Colonic mucosa (tissue), 4 donors: Measurements from ENCODE around the gene MAMLD1. TPM values are rescaled to one million over a fixed set of nuclear protein-coding genes. Genes with fewer than 3 reads are reported as not detected.

ENCODE experiments used
- DNase-seq: peaks from one replicate; pipeline ENCODE4 v3.0.0-alpha.2; 2020
- H3K27ac ChIP-seq: fragments of 200-600 bp; one replicate; pipeline ENCODE4 v1.8.0; 2021
- H3K27me3 ChIP-seq: fragments of 200-600 bp; one replicate; pipeline ENCODE4 v1.8.0; 2021
- H3K36me3 ChIP-seq: fragments of 200-600 bp; one replicate; pipeline ENCODE4 v1.8.0; 2021
- H3K4me1 ChIP-seq: fragments of 200-600 bp; one replicate; pipeline ENCODE4 v1.8.0; 2021; ENCODE audit warnings: mild to moderate bottlenecking
- H3K4me3 ChIP-seq: fragments of 200-600 bp; one replicate; pipeline ENCODE4 v1.8.0; 2021
- H3K9ac ChIP-seq, 2 donors: one replicate each; pipeline ENCODE4 v1.7.0; 2013; ENCODE audit warnings: control low read depth in 2 of 2, low read depth in 2 of 2, low read length in 2 of 2
- H3K9me3 ChIP-seq: fragments of 200-600 bp; one replicate; pipeline ENCODE4 v1.8.0; 2021
- CTCF ChIP-seq: fragments of 200-600 bp; IDR thresholded peaks from one replicate; pipeline ENCODE4 v1.8.0; 2022; ENCODE audit warnings: antibody characterized with exemption, mild to moderate bottlenecking
- intact Hi-C: fragments of 100-400 bp; cut with DNase I; formaldehyde crosslinking; loops from one replicate; pipeline ENCODE4 v1.14.1; 2022
- total RNA-seq, 2 donors: library from RNA; stranded (reverse); fragmentation: NEBNext Ultra II Directional in 1 of 2; extraction: Animal tissue kit (Norgen Biotek cat#: 25700) in 1 of 2; gene quantifications; one replicate each; pipeline ENCODE4 v1.2.1, GENCODE V29; 2021
- donor health status: healthy.
- donor health status: DM: no; HTN: no; CAD: no.
- donor health status: DM: no; HTN: no; CAD: no.

MAMLD1 gene
- total RNA-seq, 2 donors from 2014 or later = 0.49 to 0.93 TPM

GRCh38 chrX:150517303-150517910 is 154.3 kb downstream of the MAMLD1 start:
- no peaks in the 10 kb centered on the region for H3K9me3 ChIP-seq
- no peaks in the 10 kb centered on the region for H3K4me1 ChIP-seq
- H3K36me3 ChIP-seq = no peaks in the 10 kb centered on the region
- no peak for TF ChIP-seq CTCF
- H3K27me3 ChIP-seq = no peaks in the 10 kb centered on the region
- H3K9ac ChIP-seq = no peak overlapping the region
- H3K27ac ChIP-seq = no peak overlapping the region
- intact Hi-C loops = no loop called here
- no peak overlapping the region for H3K4me3 ChIP-seq
- no peak for DNase-seq

- TF ChIP-seq CTCF = no peak
- Histone ChIP-seq H3K9me3 (no peaks in the 10 kb centered on the region), H3K36me3 (no peaks in the 10 kb centered on the region), H3K4me3 (no peak overlapping the region), H3K4me1 (no peaks in the 10 kb centered on the region), H3K27me3 (no peaks in the 10 kb centered on the region), H3K9ac (no peak overlapping the region), H3K27ac (no peak overlapping the region)
- intact Hi-C loops = no loop called here
- no peak for DNase-seq
Observed at GRCh38 chrX:150522494-150522893, 159.4 kb downstream of the MAMLD1 start.

DNA sequence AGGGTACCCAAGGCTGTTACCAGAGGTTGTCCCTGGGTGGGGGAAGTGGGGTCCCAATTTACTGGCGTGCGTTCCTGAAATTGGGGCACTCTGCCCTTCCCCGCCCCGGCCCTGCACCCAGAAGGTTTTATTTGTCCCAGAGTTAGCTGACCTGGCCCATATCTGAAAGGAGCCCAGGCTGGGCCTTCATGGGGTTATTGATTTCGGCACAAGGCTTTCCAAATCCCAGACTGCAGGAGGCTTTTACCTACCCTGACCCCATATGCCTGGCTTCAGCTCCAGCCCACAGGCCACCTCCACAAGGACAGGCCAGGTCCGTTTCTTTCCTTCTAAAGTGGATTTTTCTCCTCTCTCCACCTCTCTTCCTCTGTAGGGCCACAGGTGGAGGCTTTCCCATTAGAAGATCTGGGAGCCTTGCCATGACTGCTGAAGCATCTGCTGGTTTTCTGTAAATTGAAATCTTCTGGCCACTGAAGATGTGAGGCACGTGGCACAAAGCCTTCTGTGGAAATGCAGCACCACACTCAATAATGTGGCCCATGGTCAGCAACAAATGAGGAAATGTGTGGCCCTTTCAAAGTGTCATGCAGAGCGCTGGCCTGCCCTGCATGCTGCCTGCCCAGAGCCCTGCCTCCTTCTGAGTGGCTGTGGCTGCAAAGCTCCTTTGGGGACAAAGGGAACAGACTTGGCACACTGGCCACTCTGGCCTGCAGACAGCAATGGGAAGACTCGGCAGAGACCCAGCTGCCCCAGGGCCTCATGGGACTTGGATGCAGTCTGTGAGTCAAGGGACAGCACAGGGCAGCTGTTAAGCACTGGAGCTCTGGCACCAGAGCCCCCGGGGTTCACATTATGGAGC is 162.2 kb downstream of the MAMLD1 start:
- no peak for TF ChIP-seq CTCF
- Histone ChIP-seq H3K27ac (no peak overlapping the region), H3K4me3 (no peak overlapping the region), H3K4me1 (no peaks in the 10 kb centered on the region), H3K36me3 (no peaks in the 10 kb centered on the region), H3K9me3 (no peaks in the 10 kb centered on the region), H3K9ac (no peak overlapping the region), H3K27me3 (no peaks in the 10 kb centered on the region)
- intact Hi-C loops = no loop called here
- no peak for DNase-seq

GRCh38 chrX:150526692-150527091 is 163.6 kb downstream of the MAMLD1 start:
- Histone ChIP-seq H3K4me3 (no peak overlapping the region), H3K27ac (no peak overlapping the region), H3K4me1 (no peaks in the 10 kb centered on the region), H3K27me3 (no peaks in the 10 kb centered on the region), H3K9me3 (no peaks in the 10 kb centered on the region), H3K9ac (no peak overlapping the region), H3K36me3 (no peaks in the 10 kb centered on the region)
- no peak for DNase-seq
- no peak for TF ChIP-seq CTCF
- intact Hi-C loops = no loop called here

DNA sequence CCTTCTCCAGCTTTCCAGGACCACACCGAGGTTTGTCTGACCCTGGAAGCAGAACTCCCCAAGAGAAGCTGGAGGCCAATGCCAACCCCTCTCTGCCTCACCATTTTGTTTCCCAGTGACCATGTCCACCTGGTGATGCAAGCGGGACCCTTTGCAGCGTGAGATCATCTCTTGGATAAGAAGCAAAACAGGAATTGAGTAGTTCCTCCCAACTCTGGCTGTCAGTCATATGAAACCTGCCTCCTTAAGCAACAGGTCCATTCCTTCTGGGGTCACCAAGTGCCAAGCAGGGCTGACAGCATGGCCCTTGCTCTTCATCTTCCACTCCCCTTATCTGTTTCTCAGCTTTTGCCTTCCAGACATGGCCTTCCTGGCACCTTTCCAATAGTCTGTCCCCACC is 164.0 kb downstream of the MAMLD1 start:
- TF ChIP-seq CTCF = no peak
- H3K9ac ChIP-seq = no peak overlapping the region

More for the DNA sequence above, 164.0 kb downstream of the MAMLD1 start:
- intact Hi-C loops = no loop called here
- no peaks in the 10 kb centered on the region for H3K27me3 ChIP-seq
- no peak overlapping the region for H3K27ac ChIP-seq
- H3K36me3 ChIP-seq = no peaks in the 10 kb centered on the region
- no peak overlapping the region for H3K4me3 ChIP-seq
- DNase-seq = no peak
- no peaks in the 10 kb centered on the region for H3K9me3 ChIP-seq
- H3K4me1 ChIP-seq = no peaks in the 10 kb centered on the region
